Astrocyte of the spinal cord (primary cell): ENCODE results near the gene DDX23.
A peak's percentile ranks its signal among the peaks of the same experiment; 100 is the strongest.

ENCODE experiments used
- DNase-seq: peaks from one replicate; pipeline ENCODE4 v3.0.0; 2011; ENCODE audit warnings: low read depth, low spot score
- H3K4me3 ChIP-seq: 2 replicates; pipeline ENCODE4 v1.5.1; 2011; ENCODE audit warnings: low read depth, mild to moderate bottlenecking, low read length, moderate library complexity
- CTCF ChIP-seq: IDR thresholded peaks from 2 replicates; pipeline ENCODE4 v1.5.1; 2012; ENCODE audit warnings: low read depth, mild to moderate bottlenecking, low read length, inconsistent platforms
- in situ Hi-C: cut with HindIII; loops from 2 replicates; pipeline ENCODE4 v1.10.0; 2017; ENCODE audit warnings: low sequenced_read_pairs

The DDX23 gene

GRCh38 chr12:48800971-48801370 is 51.0 kb downstream of the DDX23 start:
- DNase-seq: no peak
- H3K4me3 ChIP-seq: no peak overlapping the region
- TF ChIP-seq CTCF: no peak
- in situ Hi-C loops: no loop called here

GRCh38 chr12:48800457-48800856 is 51.5 kb downstream of the DDX23 start:
- no peak overlapping the region for H3K4me3 ChIP-seq
- in situ Hi-C loops: no loop called here
- no peak for TF ChIP-seq CTCF
- DNase-seq: no peak

DNA sequence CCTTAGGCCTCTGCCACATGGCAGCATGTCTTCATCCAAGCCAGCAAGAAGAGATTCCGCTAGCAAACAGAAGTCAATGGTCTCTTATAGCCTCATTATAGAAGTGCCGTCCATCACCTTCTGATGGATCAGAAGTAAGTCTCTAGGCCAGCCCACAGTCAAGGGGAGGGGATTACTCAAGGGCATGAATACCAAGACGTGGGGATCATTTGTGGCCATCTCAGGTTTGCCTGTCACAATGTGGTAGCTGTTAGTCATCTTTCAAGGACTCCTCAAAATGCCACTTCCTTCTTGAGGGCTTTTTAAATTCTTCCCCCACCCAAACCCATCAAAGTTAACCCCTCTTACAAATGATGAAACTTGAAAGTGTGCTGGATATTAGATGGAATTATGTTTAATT is 55.0 kb downstream of the DDX23 start:
- DNase-seq: no peak
- TF ChIP-seq CTCF: no peak
- H3K4me3 ChIP-seq: no peak overlapping the region
- in situ Hi-C loops: no loop called here

- in situ Hi-C loops: no loop called here
- peak; percentile 94 for TF ChIP-seq CTCF
- no peak overlapping the region for H3K4me3 ChIP-seq
- peak; percentile 72 for DNase-seq
Observed at GRCh38 chr12:48795550-48796455, 56.2 kb downstream of the DDX23 start.

DNA sequence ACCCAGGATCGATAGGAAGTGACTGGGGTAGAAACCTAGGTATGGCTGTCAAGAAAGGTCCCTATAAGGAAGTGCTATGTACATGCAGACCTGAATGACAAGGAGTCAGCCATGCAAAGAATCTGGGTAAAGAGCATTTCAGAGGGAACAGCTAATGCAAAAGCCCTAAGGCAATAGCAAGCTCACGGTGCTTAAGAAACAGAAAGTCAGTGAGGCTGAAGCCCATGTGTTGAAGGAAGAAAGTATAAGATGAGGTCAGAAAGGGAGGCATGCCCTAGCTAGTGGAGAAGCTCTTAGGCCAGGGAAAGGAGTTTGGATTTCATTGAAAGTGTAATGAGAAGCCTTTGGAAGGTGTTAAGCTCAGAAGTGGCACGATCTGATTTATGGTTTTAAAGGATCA is 57.1 kb downstream of the DDX23 start:
- in situ Hi-C loops: no loop called here
- TF ChIP-seq CTCF: no peak
- no peak for DNase-seq
- no peak overlapping the region for H3K4me3 ChIP-seq

DNA sequence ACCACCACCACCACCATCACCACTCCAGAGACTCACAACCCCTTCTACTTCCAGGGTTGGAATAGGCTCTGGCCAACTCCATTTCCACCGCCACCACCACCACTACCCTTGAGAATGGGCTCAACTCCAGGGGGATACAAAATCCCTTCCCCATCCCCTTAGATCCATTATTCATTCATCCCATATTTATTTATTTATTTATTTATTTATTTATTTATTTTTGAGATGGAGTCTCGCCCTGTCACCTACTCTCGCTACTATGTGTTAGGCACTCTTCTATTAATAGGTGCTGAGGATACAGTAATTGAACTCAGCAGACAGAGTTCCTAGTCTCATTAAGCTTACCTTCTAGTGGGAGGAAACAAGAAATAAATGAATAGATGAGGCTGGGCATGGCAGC is 58.3 kb downstream of the DDX23 start:
- in situ Hi-C loops: no loop called here
- no peak for TF ChIP-seq CTCF
- H3K4me3 ChIP-seq: no peak overlapping the region
- no peak for DNase-seq
